ENCODE data around the gene NPHP4. TPM values are rescaled to one million over a fixed set of nuclear protein-coding genes. Genes with fewer than 3 reads are reported as not detected.

Gene NPHP4
- total RNA-seq (2022; extraction: Qiagen RNA extraction): 3.3 to 5.1 TPM (median 4.9 TPM) in 5 replicates

DNA sequence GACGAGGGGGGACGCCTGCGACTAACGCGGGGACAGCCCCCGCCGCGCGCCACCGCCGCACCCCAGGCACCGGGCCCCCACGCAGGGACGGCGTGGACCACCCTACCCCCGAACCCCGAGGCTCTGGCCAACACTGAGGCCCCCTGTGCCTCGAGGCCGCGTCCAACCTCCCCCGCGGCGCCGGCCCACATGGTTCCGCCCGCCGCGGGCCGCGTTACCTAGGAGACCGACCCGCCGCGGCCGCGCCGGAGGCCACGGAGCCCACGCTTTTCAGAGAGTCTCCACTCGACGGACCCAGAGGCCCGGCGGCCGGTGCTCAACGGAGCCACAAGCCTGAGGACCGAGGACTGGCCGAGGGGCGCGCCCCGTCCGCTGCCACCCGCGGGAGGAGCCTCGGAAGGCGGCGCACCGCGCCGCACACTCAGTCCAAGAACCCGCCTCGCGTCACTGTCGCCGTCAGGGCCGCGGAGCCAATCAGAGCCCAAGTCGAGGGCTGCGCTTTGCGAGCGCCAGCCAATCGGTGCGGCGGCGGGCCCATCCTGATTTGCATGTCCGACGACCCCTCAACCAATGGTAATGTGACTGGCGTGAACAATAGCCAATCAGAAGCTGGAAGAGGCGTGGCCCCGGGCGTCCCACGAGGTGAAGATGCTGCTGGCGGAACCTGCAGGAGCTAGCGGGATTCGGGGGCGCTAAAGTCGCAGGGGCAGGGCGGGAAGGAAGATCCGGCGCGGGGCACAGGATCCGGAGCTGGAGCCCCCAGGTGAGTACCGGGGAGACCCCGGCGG is at the start of gene NPHP4:
NPHP4 (minus strand) TSS at position 400 of the 788 bp plus-strand sequence. CDS start 6,136 bp downstream, outside the sequence.

Other genes with a start within 250 kb of the NPHP4 start
- gene KCNAB2, start 53.5 kb upstream of the NPHP4 start, total RNA-seq (2022; extraction: Qiagen RNA extraction): 5.8 to 8.5 TPM (median 8.0 TPM) in 5 replicates
- 1.5 to 2.9 TPM (median 2.6 TPM) in 5 replicates for gene CHD5, start 187.9 kb upstream of the NPHP4 start, total RNA-seq (2022; extraction: Qiagen RNA extraction)
- gene RPL22, start 207.2 kb upstream of the NPHP4 start, total RNA-seq (2022; extraction: Qiagen RNA extraction): 375 to 474 TPM (median 408 TPM) in 5 replicates
- 7.8 to 15.3 TPM (median 10.9 TPM) in 5 replicates for gene RNF207, start 213.7 kb upstream of the NPHP4 start, total RNA-seq (2022; extraction: Qiagen RNA extraction)
- 46.8 to 62.1 TPM (median 60.7 TPM) in 5 replicates for gene ICMT, start 243.5 kb upstream of the NPHP4 start, total RNA-seq (2022; extraction: Qiagen RNA extraction)

All from A549 treated with dexamethasone at 1 μM for 4 hours (cell line).